ENCODE data around the gene PDE2A. TPM values are rescaled to one million over a fixed set of nuclear protein-coding genes. Genes with fewer than 3 reads are reported as not detected.

PDE2A gene
- total RNA-seq, 2 donors from 2014 or later: 3.7 to 13.3 TPM

GRCh38 chr11:72720047-72720446 lies 45.8 kb upstream of the PDE2A start:
- H3K27me3 Mint-ChIP-seq (ENCODE audit: insufficient read depth): no peaks in the 10 kb centered on the region
- Histone ChIP-seq H3K4me3 (ENCODE audit: low read length) (no peak overlapping the region), H3K27ac (ENCODE audit: low read depth, low read length) (no peak overlapping the region), H3K4me1 (ENCODE audit: control insufficient read depth, insufficient read depth, low read length) (peaks cover 6% of the 10 kb centered on the region), H3K27me3 (ENCODE audit: control insufficient read depth, insufficient read depth, low read length, poor library complexity, severe bottlenecking) (no peaks in the 10 kb centered on the region), H3K36me3 (ENCODE audit: control insufficient read depth, insufficient read depth, low read length) (peaks cover 20% of the 10 kb centered on the region), H3K9me3 (ENCODE audit: control insufficient read depth, low read length) (no peaks in the 10 kb centered on the region), H3K9ac (ENCODE audit: extremely low read depth, low read length, poor library complexity, severe bottlenecking) (no peak overlapping the region)
- TF ChIP-seq, protein P1, sequence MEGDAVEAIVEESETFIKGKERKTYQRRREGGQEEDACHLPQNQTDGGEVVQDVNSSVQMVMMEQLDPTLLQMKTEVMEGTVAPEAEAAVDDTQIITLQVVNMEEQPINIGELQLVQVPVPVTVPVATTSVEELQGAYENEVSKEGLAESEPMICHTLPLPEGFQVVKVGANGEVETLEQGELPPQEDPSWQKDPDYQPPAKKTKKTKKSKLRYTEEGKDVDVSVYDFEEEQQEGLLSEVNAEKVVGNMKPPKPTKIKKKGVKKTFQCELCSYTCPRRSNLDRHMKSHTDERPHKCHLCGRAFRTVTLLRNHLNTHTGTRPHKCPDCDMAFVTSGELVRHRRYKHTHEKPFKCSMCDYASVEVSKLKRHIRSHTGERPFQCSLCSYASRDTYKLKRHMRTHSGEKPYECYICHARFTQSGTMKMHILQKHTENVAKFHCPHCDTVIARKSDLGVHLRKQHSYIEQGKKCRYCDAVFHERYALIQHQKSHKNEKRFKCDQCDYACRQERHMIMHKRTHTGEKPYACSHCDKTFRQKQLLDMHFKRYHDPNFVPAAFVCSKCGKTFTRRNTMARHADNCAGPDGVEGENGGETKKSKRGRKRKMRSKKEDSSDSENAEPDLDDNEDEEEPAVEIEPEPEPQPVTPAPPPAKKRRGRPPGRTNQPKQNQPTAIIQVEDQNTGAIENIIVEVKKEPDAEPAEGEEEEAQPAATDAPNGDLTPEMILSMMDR (conservative IDR thresholded peaks at IDR 0.05): no peak
- no peak overlapping the region for H3K4me3 Mint-ChIP-seq
- no peak for DNase-seq
- no peaks in the 10 kb centered on the region for H3K9me3 Mint-ChIP-seq
- 90 to 91% methylated on average over 2 to 3 of the region's 3 CpGs for WGBS, 2 experiments (ENCODE audit: insufficient coverage in 1 of 2, insufficient read length in 1 of 2)
- peak overlapping the region; percentile 48 for H3K27ac Mint-ChIP-seq
- H3K36me3 Mint-ChIP-seq (ENCODE audit: low read depth): peaks cover 18% of the 10 kb centered on the region
- peaks cover 21% of the 10 kb centered on the region for H3K4me1 Mint-ChIP-seq

DNA sequence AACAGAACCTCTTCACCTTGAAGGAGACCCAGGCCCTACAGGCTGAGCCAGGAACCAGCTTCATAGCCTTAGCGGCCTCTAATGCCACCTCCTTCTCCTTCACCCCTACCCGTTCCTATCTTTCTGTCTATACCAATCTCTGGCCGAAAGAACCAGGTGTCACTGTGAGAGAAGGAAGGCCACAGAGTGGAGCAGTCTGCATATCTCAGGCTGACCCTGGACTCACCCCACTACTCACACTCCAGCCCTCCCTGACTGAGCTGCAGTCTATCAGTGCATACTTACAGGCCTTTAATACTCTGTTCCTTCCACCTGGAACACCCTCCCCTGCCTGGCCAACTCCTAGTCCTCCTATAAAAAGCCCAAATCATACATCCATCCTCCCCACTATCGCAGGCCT lies 45.3 kb upstream of the PDE2A start:
- no peak overlapping the region for H3K4me3 Mint-ChIP-seq
- H3K4me1 Mint-ChIP-seq: peaks cover 21% of the 10 kb centered on the region
- no peak overlapping the region for H3K27ac ChIP-seq (ENCODE audit: low read depth, low read length)
- H3K9me3 Mint-ChIP-seq: no peaks in the 10 kb centered on the region
- H3K27me3 Mint-ChIP-seq (ENCODE audit: insufficient read depth): no peaks in the 10 kb centered on the region
- DNase-seq: no peak
- 95% methylated on average over 4 of the region's 4 CpGs; no CpG with 5 or more reads in 1 of the 2 experiments for WGBS, 2 experiments (ENCODE audit: insufficient coverage in 1 of 2, insufficient read length in 1 of 2)
- H3K4me1 ChIP-seq (ENCODE audit: control insufficient read depth, insufficient read depth, low read length): peaks cover 6% of the 10 kb centered on the region
- H3K27me3 ChIP-seq (ENCODE audit: control insufficient read depth, insufficient read depth, low read length, poor library complexity, severe bottlenecking): no peaks in the 10 kb centered on the region
- TF ChIP-seq, protein P1 (conservative IDR thresholded peaks at IDR 0.05): no peak
- H3K4me3 ChIP-seq (ENCODE audit: low read length): no peak overlapping the region
- peaks cover 20% of the 10 kb centered on the region for H3K36me3 ChIP-seq (ENCODE audit: control insufficient read depth, insufficient read depth, low read length)
- H3K27ac Mint-ChIP-seq: peak overlapping the region; percentile 48
- H3K9ac ChIP-seq (ENCODE audit: extremely low read depth, low read length, poor library complexity, severe bottlenecking): no peak overlapping the region
- no peaks in the 10 kb centered on the region for H3K9me3 ChIP-seq (ENCODE audit: control insufficient read depth, low read length)
- peaks cover 22% of the 10 kb centered on the region for H3K36me3 Mint-ChIP-seq (ENCODE audit: low read depth)

DNA sequence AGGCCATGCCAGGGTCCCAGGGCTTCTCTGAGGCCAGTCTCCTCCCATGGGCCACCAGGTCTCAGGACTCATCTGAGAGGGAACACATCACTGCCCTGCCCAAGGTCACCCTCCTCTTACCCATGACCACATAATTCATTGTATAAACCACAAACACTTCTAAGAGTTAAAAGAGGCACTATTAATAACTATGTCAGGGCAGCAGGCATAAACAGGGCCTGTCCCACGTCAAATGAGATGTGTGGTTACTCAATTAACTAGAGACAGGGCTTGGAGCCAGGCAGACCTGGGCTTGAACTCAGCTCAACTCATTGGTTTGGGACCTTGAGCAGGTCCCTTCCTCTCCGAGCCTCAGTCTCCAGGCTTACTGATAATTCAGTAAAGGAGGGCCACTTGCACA lies 44.9 kb upstream of the PDE2A start:
- TF ChIP-seq, protein P1 (conservative IDR thresholded peaks at IDR 0.05): no peak
- Histone ChIP-seq H3K9ac (ENCODE audit: extremely low read depth, low read length, poor library complexity, severe bottlenecking) (no peak overlapping the region), H3K9me3 (ENCODE audit: control insufficient read depth, low read length) (no peaks in the 10 kb centered on the region), H3K36me3 (ENCODE audit: control insufficient read depth, insufficient read depth, low read length) (peaks cover 20% of the 10 kb centered on the region), H3K4me3 (ENCODE audit: low read length) (no peak overlapping the region), H3K27me3 (ENCODE audit: control insufficient read depth, insufficient read depth, low read length, poor library complexity, severe bottlenecking) (no peaks in the 10 kb centered on the region), H3K27ac (ENCODE audit: low read depth, low read length) (no peak overlapping the region), H3K4me1 (ENCODE audit: control insufficient read depth, insufficient read depth, low read length) (peaks cover 6% of the 10 kb centered on the region)
- Mint-ChIP-seq H3K9me3 (no peaks in the 10 kb centered on the region), H3K36me3 (ENCODE audit: low read depth) (peaks cover 26% of the 10 kb centered on the region), H3K27me3 (ENCODE audit: insufficient read depth) (no peaks in the 10 kb centered on the region), H3K27ac (no peak overlapping the region), H3K4me3 (no peak overlapping the region), H3K4me1 (peaks cover 21% of the 10 kb centered on the region)
- DNase-seq: no peak
- WGBS, 2 experiments (ENCODE audit: insufficient coverage in 1 of 2, insufficient read length in 1 of 2): 88 to 94% methylated on average over 2 of the region's 2 CpGs

Measured in endodermal cell (in vitro differentiated cells).